Hepatocyte (in vitro differentiated cells): ENCODE measurements around the gene GFPT2. TPM values are rescaled to one million over a fixed set of nuclear protein-coding genes. Genes with fewer than 3 reads are reported as not detected.

Source experiments
- DNase-seq: peaks from one replicate; pipeline ENCODE4 v3.0.0-alpha.2; 2016; ENCODE audit warnings: low spot score
- H2AFZ ChIP-seq: fragments of 200-600 bp; sonication (generic); 2 replicates; pipeline ENCODE4 v1.6.0; 2016; ENCODE audit warnings: antibody characterized with exemption, mild to moderate bottlenecking
- H3K27ac ChIP-seq: fragments of 200-600 bp; sonication (generic); 2 replicates; pipeline ENCODE4 v1.5.1; 2016; ENCODE audit warnings: mild to moderate bottlenecking
- H3K27me3 ChIP-seq: fragments of 200-600 bp; sonication (generic); 2 replicates; pipeline ENCODE4 v1.6.1; 2016
- H3K36me3 ChIP-seq: fragments of 200-600 bp; sonication (generic); replicated peaks from 2 replicates; pipeline ENCODE4 v1.5.1; 2016; ENCODE audit warnings: low read depth; ENCODE audit not compliant: insufficient read depth
- H3K4me1 ChIP-seq: fragments of 200-600 bp; sonication (generic); 2 replicates; pipeline ENCODE4 v1.5.1; 2016; ENCODE audit warnings: mild to moderate bottlenecking, moderate library complexity; ENCODE audit not compliant: insufficient read depth
- H3K4me2 ChIP-seq: fragments of 200-600 bp; sonication (generic); 2 replicates; pipeline ENCODE4 v1.6.0; 2016
- H3K4me3 ChIP-seq: fragments of 200-600 bp; sonication (generic); 2 replicates; pipeline ENCODE4 v1.5.1; 2016; ENCODE audit warnings: mild to moderate bottlenecking
- H3K79me2 ChIP-seq: fragments of 200-600 bp; sonication (generic); 2 replicates; pipeline ENCODE4 v1.6.0; 2017; ENCODE audit warnings: mild to moderate bottlenecking
- H3K9me2 ChIP-seq: fragments of 200-600 bp; sonication (generic); replicated peaks from 2 replicates; pipeline ENCODE4 v1.6.0; 2017; ENCODE audit warnings: mild to moderate bottlenecking; ENCODE audit not compliant: insufficient read depth
- H3K9me3 ChIP-seq: fragments of 200-600 bp; sonication (generic); 2 replicates; pipeline ENCODE4 v1.5.1; 2016; ENCODE audit warnings: low read depth, mild to moderate bottlenecking
- H4K20me1 ChIP-seq: fragments of 200-600 bp; sonication (generic); 2 replicates; pipeline ENCODE4 v1.6.0; 2016; ENCODE audit warnings: mild to moderate bottlenecking; ENCODE audit not compliant: insufficient read depth, poor library complexity, severe bottlenecking
- EZH2 ChIP-seq: fragments of 200-600 bp; sonication (generic); IDR thresholded peaks from 2 replicates; pipeline ENCODE4 v1.6.1; 2016; ENCODE audit warnings: antibody characterized with exemption, mild to moderate bottlenecking, borderline replicate concordance
- EZH2phosphoT487 ChIP-seq: fragments of 200-600 bp; sonication (generic); IDR thresholded peaks from one replicate; pipeline ENCODE4 v1.6.1; 2018; ENCODE audit warnings: antibody characterized with exemption, mild to moderate bottlenecking, low read depth, moderate library complexity; ENCODE audit not compliant: unreplicated experiment, severe bottlenecking
- WGBS: methylation state at CpG from one replicate; pipeline ENCODE4 v1.1.6; 2016; ENCODE audit warnings: low lambda C conversion rate; ENCODE audit errors: missing lambda C conversion rate; 5-methylcytosine and 5-hydroxymethylcytosine counted together
- polyA plus RNA-seq: library from polyadenylated mRNA; unstranded; fragments of >200 nt; fragmentation: Nextera tagmentation; extraction: Ambion mirVana; gene quantifications from 2 replicates; pipeline ENCODE4 v1.2.1, GENCODE V29; 2016
- total RNA-seq: library from RNA; depleted of rRNA; stranded (reverse); fragments of >200 nt; gene quantifications from 2 replicates; pipeline ENCODE4 v1.2.3, GENCODE V29; 2014
- TF ChIP-seq, protein P1 (sequence below): fragments of 200-600 bp; sonication (generic); IDR thresholded peaks from 2 replicates; pipeline ENCODE4 v1.5.1; 2016; ENCODE audit warnings: antibody characterized with exemption, mild to moderate bottlenecking; ENCODE audit not compliant: poor library complexity

GFPT2 gene
- total and polyA plus RNA-seq, 2 experiments from 2014 or later, result 15.9 to 44.6 TPM

DNA sequence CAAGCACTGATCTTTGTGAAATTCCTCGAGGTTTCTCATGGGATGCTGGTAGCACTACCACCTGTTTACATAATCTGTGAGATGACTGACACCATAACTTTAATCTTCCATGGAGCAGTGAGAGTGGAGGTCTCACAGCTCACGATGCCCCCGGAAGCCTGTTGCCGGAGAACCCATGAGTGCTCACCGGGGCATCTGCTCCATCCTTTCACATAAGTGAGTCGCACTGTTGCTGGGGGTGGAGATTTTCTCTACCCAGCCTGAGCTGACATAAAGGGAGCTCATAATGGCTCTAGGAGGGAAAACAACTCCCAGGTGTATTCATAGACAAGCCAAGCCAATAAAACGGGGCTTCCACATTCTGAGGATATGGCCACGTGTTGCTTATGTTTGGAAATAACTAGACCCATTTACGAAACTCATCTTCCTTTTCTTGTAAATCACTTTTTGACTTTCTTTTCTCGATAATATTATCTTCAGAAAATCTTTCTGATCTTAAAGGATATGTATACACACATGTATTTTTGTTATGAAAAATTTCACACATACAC lies 11.2 kb upstream of the GFPT2 start:
- no peak overlapping the region for H3K4me3 ChIP-seq
- TF ChIP-seq EZH2phosphoT487 (no peak), EZH2 (no peak)
- TF ChIP-seq, protein P1, sequence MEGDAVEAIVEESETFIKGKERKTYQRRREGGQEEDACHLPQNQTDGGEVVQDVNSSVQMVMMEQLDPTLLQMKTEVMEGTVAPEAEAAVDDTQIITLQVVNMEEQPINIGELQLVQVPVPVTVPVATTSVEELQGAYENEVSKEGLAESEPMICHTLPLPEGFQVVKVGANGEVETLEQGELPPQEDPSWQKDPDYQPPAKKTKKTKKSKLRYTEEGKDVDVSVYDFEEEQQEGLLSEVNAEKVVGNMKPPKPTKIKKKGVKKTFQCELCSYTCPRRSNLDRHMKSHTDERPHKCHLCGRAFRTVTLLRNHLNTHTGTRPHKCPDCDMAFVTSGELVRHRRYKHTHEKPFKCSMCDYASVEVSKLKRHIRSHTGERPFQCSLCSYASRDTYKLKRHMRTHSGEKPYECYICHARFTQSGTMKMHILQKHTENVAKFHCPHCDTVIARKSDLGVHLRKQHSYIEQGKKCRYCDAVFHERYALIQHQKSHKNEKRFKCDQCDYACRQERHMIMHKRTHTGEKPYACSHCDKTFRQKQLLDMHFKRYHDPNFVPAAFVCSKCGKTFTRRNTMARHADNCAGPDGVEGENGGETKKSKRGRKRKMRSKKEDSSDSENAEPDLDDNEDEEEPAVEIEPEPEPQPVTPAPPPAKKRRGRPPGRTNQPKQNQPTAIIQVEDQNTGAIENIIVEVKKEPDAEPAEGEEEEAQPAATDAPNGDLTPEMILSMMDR, result no peak

DNA sequence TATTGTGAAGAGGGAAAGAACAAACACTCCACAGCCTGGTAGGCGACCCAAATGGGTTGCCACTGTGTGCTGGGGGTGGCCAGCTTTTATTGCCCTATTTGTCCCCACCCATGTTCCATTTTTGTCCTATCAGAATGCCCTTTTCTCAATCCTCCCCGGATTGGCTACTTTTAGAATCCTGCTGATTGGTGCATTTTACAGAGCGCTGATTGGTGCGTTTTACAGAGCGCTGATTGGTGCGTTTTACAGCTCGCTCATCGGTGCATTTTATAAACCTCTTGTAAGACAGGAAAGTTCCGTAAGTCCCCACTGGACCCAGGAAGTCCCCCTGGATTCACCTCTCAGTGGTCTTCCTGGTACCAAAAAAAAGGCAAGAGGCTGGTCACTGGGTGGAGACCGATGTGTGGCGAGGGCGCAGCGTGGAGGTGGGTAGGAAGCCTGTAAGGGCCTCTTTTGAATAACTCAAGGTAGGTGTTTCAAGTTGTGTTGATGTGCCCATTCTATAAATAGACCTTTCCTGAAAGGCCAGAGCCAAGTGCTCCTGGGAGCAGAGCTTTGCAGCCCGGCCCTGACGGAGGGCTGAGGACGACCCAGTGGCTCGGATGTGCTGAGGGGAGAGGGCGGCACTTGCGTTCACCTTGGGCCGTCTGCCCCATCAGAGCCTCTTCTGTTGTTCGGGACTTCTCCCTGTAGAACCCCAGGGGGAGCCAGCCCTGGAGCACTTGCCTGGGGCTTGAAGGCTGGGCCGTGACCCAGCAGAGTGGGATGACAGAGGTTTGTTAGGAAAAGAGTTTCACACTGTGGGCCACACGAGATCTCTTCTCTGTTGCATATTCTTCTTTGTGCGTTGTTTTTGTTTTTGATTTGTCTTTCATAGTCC lies 7.2 kb upstream of the GFPT2 start:
- 92% methylated on average over 24 of the region's 24 CpGs for WGBS

More for the DNA sequence above, 11.2 kb upstream of the GFPT2 start:
- Histone ChIP-seq H4K20me1 (no peaks in the 10 kb centered on the region), H3K36me3 (no peaks in the 10 kb centered on the region), H3K4me2 (no peak overlapping the region), H3K27ac (no peak overlapping the region), H3K9me3 (no peaks in the 10 kb centered on the region), H3K27me3 (no peaks in the 10 kb centered on the region), H3K79me2 (no peaks in the 10 kb centered on the region), H3K9me2 (no peaks in the 10 kb centered on the region), H3K4me1 (no peaks in the 10 kb centered on the region), H2AFZ (no peak overlapping the region)
- 90% methylated on average over 10 of the region's 10 CpGs for WGBS
- DNase-seq, result no peak

DNA sequence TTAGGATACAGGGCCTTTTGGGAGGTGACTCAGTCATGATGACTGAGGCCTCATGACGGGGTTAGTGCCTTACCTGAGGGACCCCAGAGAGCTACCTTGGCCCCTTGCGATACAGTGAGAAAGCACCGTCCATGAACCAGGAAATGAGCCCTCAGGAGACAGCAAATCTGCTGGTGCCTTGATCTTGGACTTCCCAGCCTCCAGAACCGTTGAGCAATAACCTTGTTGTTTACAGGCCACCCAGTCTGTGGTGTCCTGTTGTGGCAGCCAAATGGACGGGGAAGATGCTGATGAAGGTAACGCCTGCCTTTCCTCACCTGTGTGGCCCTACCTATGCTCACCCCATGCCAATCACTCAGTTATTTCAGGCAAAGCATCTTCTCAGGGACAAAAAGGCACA lies 5.6 kb upstream of the GFPT2 start:
- H3K27ac ChIP-seq, result no peak overlapping the region
- no peak overlapping the region for H3K4me2 ChIP-seq
- H3K9me3 ChIP-seq, result no peaks in the 10 kb centered on the region
- H3K4me1 ChIP-seq, result peaks cover 6% of the 10 kb centered on the region
- TF ChIP-seq EZH2 (no peak), EZH2phosphoT487 (no peak)
- TF ChIP-seq, protein P1, result no peak
- 92% methylated on average over 6 of the region's 6 CpGs for WGBS
- H2AFZ ChIP-seq, result no peak overlapping the region
- H3K79me2 ChIP-seq, result no peaks in the 10 kb centered on the region
- DNase-seq, result no peak
- no peaks in the 10 kb centered on the region for H4K20me1 ChIP-seq
- H3K27me3 ChIP-seq, result peaks cover 13% of the 10 kb centered on the region
- no peaks in the 10 kb centered on the region for H3K36me3 ChIP-seq
- H3K9me2 ChIP-seq, result no peaks in the 10 kb centered on the region
- no peak overlapping the region for H3K4me3 ChIP-seq

More for the DNA sequence above, 7.2 kb upstream of the GFPT2 start:
- Histone ChIP-seq H3K27ac (no peak overlapping the region), H4K20me1 (no peaks in the 10 kb centered on the region), H3K79me2 (no peaks in the 10 kb centered on the region), H3K4me3 (no peak overlapping the region), H3K9me3 (no peaks in the 10 kb centered on the region), H3K27me3 (no peaks in the 10 kb centered on the region), H3K36me3 (no peaks in the 10 kb centered on the region), H3K4me1 (no peaks in the 10 kb centered on the region), H3K4me2 (no peak overlapping the region), H3K9me2 (no peaks in the 10 kb centered on the region), H2AFZ (no peak overlapping the region)
- no peak for TF ChIP-seq EZH2phosphoT487
- TF ChIP-seq, protein P1, result no peak
- no peak for TF ChIP-seq EZH2
- no peak for DNase-seq
